Mucosa of descending colon (tissue), 3 donors: ENCODE measurements around the gene CKS2. TPM values are rescaled to one million over a fixed set of nuclear protein-coding genes. Genes with fewer than 3 reads are reported as not detected.
"Not testable (repeated sequence)": the region's sequence is repeated elsewhere in the genome, so short reads cannot be mapped to it uniquely, and the experiment has no call there.

Source experiments
- ATAC-seq: fragments of 200-7000 bp; cut with Tn5 transposase; one replicate; pipeline ENCODE4 v1.9.1; 2020; ENCODE audit warnings: mild to moderate bottlenecking, moderate library complexity
- DNase-seq, 3 donors: peaks; one replicate each; pipeline ENCODE4 v3.0.0-alpha.2; 2020
- H3K36me3 ChIP-seq: fragments of 200-600 bp; one replicate; pipeline ENCODE4 v1.8.0; 2021; ENCODE audit warnings: low read depth, mild to moderate bottlenecking
- H3K4me1 ChIP-seq: fragments of 200-600 bp; one replicate; pipeline ENCODE4 v1.8.0; 2021; ENCODE audit warnings: low read depth, mild to moderate bottlenecking
- H3K4me3 ChIP-seq: fragments of 200-600 bp; one replicate; pipeline ENCODE4 v1.8.0; 2021; ENCODE audit warnings: mild to moderate bottlenecking
- H3K9me3 ChIP-seq: fragments of 200-600 bp; one replicate; pipeline ENCODE4 v1.8.0; 2021; ENCODE audit warnings: mild to moderate bottlenecking
- intact Hi-C, 2 donors: fragments of 100-400 bp; cut with DNase I in 1 of 2; cut with micrococcal nuclease in 1 of 2; formaldehyde crosslinking; loops; one replicate each; pipeline versions ENCODE4 v1.11.0 to v1.11.1; 2022; cut with DNase I, micrococcal nuclease
- long read RNA-seq, 2 donors: library from polyadenylated mRNA; unstranded; transcript quantifications; one replicate each; pipeline ENCODE4 v2.0.0, GENCODE V29; 2019 to 2021
- total RNA-seq, 3 donors: library from RNA; stranded (reverse); fragmentation: NEBNext Ultra II Directional in 2 of 3; extraction: Animal tissue kit (Norgen Biotek cat#: 25700) in 2 of 3; gene quantifications; one replicate each; pipeline versions ENCODE4 v1.2.1 to v1.2.4, GENCODE V29; 2021 to 2023
- TF ChIP-seq, protein P1 (sequence below): fragments of 200-600 bp; IDR thresholded peaks from one replicate; pipeline ENCODE4 v1.8.0; 2022; ENCODE audit warnings: antibody characterized with exemption, mild to moderate bottlenecking
- donor health status: DM: no; HTN: no; CAD: no; lungs with moderate emphysema.
- donor health status: DM: no; HTN: no; CAD: no.
- donor health status: DM: no; HTN: yes; CAD: no.

Gene CKS2
- 10 to 100 TPM; 13.1 to 49.2 (median 15.4) TPM for total RNA-seq
- long read RNA-seq, donor 1, partial matches to known transcripts, result 0 of 3 reads
- long read RNA-seq, donor 1, other reads (novel, unspliced or antisense), result 0 of 3 reads
- long read RNA-seq, donor 2, transcript CKS2-201 (3 exons, 613 nt), result major isoform, 20 of 21 reads
- long read RNA-seq, donor 2, partial matches to known transcripts, result 1 of 21 reads
- long read RNA-seq, donor 2, other reads (novel, unspliced or antisense), result 0 of 21 reads

DNA sequence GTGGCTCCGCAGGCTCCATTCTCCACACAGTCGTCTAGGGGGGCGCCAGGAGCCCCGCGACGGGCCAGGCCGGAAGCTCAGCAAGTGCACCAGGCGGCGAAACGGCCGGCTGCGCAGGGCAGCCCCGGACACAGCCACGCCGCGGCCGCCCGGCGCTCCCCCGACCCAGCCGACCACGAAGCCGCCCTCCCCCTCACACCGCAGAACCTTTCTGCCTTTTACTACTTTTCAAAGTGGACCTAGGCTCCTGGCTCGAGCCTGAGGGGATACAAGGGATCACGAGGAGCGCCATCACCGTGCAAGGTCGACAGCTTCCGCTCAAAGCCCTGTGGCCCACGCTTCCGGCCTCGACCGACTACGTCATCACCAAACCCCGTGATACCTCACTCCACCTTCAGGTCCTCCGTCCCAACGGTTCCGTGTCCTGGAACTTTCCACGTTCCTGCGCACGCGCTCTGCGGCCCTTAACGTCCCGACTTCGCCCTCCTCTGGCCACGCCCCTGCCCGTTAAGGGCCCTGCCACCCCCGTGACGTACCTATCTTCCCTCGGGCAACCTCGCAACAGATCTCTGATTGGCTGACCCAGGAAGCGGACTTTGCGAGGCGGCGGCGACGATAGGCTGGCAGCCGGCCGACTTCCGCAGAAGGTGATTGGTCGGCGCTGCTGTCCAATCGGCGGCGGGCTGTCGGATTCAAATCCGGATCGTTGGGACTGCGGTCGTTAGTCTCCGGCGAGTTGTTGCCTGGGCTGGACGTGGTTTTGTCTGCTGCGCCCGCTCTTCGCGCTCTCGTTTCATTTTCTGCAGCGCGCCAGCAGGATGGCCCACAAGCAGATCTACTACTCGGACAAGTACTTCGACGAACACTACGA, at the start of gene CKS2:
CKS2 (plus strand) TSS at position 721 of the 871 bp plus-strand sequence; CDS start at position 819, 98 bp downstream.
- ATAC-seq (peak; percentile 94), DNase-seq (peak; percentile 100)
- peak within 1 kb of the TSS; percentile 74 for H3K4me3 ChIP-seq
- no peaks in the 10 kb centered on the region for H3K9me3 ChIP-seq
- H3K4me1 ChIP-seq, result peaks cover 18% of the 10 kb centered on the region
- H3K36me3 ChIP-seq, result peaks cover 5% of the 10 kb centered on the region
- intact Hi-C loops, result no loop called here
- TF ChIP-seq, protein P1, sequence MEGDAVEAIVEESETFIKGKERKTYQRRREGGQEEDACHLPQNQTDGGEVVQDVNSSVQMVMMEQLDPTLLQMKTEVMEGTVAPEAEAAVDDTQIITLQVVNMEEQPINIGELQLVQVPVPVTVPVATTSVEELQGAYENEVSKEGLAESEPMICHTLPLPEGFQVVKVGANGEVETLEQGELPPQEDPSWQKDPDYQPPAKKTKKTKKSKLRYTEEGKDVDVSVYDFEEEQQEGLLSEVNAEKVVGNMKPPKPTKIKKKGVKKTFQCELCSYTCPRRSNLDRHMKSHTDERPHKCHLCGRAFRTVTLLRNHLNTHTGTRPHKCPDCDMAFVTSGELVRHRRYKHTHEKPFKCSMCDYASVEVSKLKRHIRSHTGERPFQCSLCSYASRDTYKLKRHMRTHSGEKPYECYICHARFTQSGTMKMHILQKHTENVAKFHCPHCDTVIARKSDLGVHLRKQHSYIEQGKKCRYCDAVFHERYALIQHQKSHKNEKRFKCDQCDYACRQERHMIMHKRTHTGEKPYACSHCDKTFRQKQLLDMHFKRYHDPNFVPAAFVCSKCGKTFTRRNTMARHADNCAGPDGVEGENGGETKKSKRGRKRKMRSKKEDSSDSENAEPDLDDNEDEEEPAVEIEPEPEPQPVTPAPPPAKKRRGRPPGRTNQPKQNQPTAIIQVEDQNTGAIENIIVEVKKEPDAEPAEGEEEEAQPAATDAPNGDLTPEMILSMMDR, result no peak

DNA sequence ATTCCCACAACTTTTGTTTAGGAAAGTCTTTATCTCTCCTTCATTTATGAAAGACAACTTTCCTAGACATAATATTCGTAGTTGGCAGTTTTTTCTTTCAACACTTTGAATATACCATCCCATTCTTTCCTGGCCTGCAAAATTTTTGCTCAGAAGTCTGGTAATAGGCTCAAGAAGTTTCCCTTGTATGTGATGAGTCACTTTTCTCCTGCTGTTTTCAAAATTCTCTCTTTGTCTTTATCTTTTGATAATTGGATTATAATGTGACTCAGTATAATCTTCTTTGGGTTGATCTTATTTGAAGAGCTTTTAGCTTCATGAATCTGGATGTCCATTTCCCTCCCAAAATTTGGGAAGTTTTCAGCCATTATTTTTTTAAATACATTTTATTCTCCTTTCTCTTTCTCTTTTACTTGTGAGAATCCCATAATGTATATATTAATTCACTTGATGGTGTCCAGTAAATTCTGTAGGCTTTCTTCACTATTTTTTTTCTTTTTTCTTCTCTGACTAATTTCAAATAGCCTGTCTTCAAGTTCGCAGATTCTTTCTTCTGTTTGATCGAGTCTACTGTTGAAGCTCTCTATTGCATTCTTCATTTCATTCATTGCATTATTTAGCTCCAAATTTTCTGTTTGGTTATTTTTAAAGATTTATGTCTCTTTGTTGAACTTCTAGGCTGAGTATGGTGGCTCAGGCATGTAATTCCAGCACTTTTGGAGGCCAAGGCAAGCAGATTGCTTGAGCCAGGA, 37.3 kb upstream of the CKS2 start:
- Histone ChIP-seq H3K36me3 (no peaks in the 10 kb centered on the region), H3K4me3 (no peak overlapping the region), H3K4me1 (no peaks in the 10 kb centered on the region), H3K9me3 (peaks cover 28% of the 10 kb centered on the region)
- intact Hi-C loops, result no loop called here
- TF ChIP-seq, protein P1, result no peak
- DNase-seq (no peak), ATAC-seq (no peak)

DNA sequence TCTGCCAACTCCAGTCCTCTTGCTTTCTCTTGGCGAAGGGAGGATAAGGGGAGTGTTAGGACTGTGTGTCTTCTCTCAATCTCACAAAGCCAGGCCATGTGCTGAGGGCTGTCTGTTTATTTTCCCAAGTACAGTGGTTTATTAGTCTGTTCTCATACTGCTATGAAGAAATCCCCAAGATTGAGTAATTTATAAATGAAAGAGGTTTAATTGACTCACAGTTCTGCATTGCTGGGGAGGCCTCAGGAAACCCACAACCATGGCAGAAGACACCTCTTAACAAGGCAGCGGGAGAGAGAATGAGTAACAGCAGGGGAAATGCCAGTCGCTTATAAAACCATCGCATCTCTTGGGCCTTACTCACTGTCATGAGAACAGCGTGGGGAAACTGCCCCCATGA, 36.2 kb upstream of the CKS2 start:
- TF ChIP-seq, protein P1, result no peak
- ATAC-seq (no peak), DNase-seq (no peak)
- Histone ChIP-seq H3K4me3 (no peak overlapping the region), H3K4me1 (no peaks in the 10 kb centered on the region), H3K9me3 (peaks cover 28% of the 10 kb centered on the region), H3K36me3 (no peaks in the 10 kb centered on the region)
- intact Hi-C loops, result no loop called here

DNA sequence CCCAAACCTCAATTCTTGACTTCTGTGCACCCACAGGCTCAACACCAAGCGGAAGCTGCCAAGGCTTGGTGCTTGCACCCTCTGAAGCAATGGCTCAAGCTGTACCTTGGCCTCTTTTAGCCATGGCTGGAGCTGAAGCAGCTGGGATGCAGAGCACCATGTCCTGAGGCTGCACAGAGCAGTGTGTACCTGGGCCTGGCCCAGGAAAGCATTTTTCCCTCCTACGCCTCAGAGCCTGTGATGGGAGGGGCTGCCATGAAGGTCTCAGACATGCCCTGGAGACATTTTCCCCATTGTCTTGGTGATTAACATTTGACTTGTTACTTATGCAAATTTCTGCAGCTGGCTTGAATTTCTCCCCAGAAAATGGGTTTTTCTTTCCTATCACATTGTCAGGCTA, 35.0 kb upstream of the CKS2 start:
- H3K4me3 ChIP-seq, ATAC-seq, H3K4me1 ChIP-seq, intact Hi-C loops, H3K36me3 ChIP-seq, DNase-seq: not testable (repeated sequence)
- peaks cover 28% of the 10 kb centered on the region for H3K9me3 ChIP-seq

DNA sequence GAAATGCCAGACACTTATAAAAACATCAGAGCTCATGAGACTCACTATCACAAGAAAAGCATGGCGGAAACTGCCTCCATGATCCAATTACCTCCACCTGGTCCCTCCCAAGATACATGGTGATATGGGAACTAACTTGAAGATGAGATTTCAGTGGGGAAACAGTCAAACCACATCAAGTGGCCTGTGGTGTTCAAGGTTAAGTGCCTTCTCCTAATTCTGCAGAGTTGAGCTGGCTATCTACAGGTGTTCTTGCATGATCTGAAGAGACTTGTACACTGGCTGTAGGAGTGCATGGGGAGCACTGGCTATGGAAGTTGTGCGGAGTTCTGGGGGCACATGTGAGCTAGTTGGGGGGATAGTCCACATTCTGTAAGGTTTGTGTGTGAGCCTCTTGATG, 34.0 kb upstream of the CKS2 start:
- DNase-seq, result no peak
- no peak for ATAC-seq
- Histone ChIP-seq H3K9me3 (peaks cover 28% of the 10 kb centered on the region), H3K36me3 (no peaks in the 10 kb centered on the region), H3K4me3 (no peak overlapping the region), H3K4me1 (no peaks in the 10 kb centered on the region)
- TF ChIP-seq, protein P1, result no peak
- intact Hi-C loops, result no loop called here
